H9 (cell line): ENCODE measurements around the gene ATRN. TPM values are rescaled to one million over a fixed set of nuclear protein-coding genes. Genes with fewer than 3 reads are reported as not detected.

ENCODE experiments used
- DNase-seq: peaks from one replicate; pipeline ENCODE4 v3.0.0-alpha.2; 2017
- H2AFZ ChIP-seq: one replicate; pipeline ENCODE4 v1.6.1; 2013; ENCODE audit warnings: mild to moderate bottlenecking, low read length, control low read depth, moderate library complexity
- H2AK5ac ChIP-seq: 2 replicates; pipeline ENCODE4 v1.6.1; 2013; ENCODE audit warnings: low read length, control low read depth, mixed read lengths; ENCODE audit not compliant: insufficient read length
- H2BK120ac ChIP-seq: one replicate; pipeline ENCODE4 v1.6.1; 2013; ENCODE audit warnings: low read depth, mild to moderate bottlenecking, low read length, control low read depth, inconsistent platforms; ENCODE audit not compliant: poor library complexity, severe bottlenecking
- H2BK12ac ChIP-seq: 2 replicates; pipeline ENCODE4 v1.6.1; 2013; ENCODE audit warnings: low read length, control low read depth, mixed read lengths, low read depth; ENCODE audit not compliant: insufficient read length
- H2BK15ac ChIP-seq: 2 replicates; pipeline ENCODE4 v1.6.1; 2013; ENCODE audit warnings: low read depth, low read length, control low read depth
- H2BK20ac ChIP-seq: one replicate; pipeline ENCODE4 v1.6.1; 2013; ENCODE audit warnings: low read depth, mild to moderate bottlenecking, low read length, control low read depth, inconsistent platforms; ENCODE audit not compliant: poor library complexity, severe bottlenecking
- H2BK5ac ChIP-seq: 2 replicates; pipeline ENCODE4 v1.6.1; 2013; ENCODE audit warnings: low read length, control low read depth, mixed read lengths; ENCODE audit not compliant: insufficient read length
- H3K14ac ChIP-seq: 2 replicates; pipeline ENCODE4 v1.6.1; 2013; ENCODE audit warnings: low read length, control low read depth; ENCODE audit not compliant: insufficient read depth
- H3K18ac ChIP-seq: 2 replicates; pipeline ENCODE4 v1.6.1; 2013; ENCODE audit warnings: low read depth, mild to moderate bottlenecking, mixed read lengths, low read length, control low read depth; ENCODE audit not compliant: insufficient read length
- H3K23ac ChIP-seq: 2 replicates; pipeline ENCODE4 v1.6.1; 2013; ENCODE audit warnings: low read length, control low read depth, mixed read lengths, low read depth; ENCODE audit not compliant: insufficient read length
- H3K23me2 ChIP-seq: 2 replicates; pipeline ENCODE4 v1.6.1; 2013; ENCODE audit warnings: low read depth, mild to moderate bottlenecking, mixed read lengths, low read length, control low read depth; ENCODE audit not compliant: insufficient read length, poor library complexity, severe bottlenecking
- H3K27ac ChIP-seq: 2 replicates; pipeline ENCODE4 v1.5.1; 2013; ENCODE audit warnings: low read length, control low read depth, mixed read lengths, low read depth; ENCODE audit not compliant: insufficient read length
- H3K27me3 ChIP-seq: 2 replicates; pipeline ENCODE4 v1.6.1; 2013; ENCODE audit warnings: low read length, control low read depth, inconsistent platforms; ENCODE audit not compliant: insufficient read depth
- H3K4ac ChIP-seq: 2 replicates; pipeline ENCODE4 v1.6.1; 2013; ENCODE audit warnings: low read depth, mild to moderate bottlenecking, control low read depth, inconsistent platforms, low read length, moderate library complexity
- H3K4me1 ChIP-seq: 2 replicates; pipeline ENCODE4 v1.6.1; 2013; ENCODE audit warnings: low read length, control low read depth, inconsistent platforms; ENCODE audit not compliant: insufficient read depth
- H3K4me2 ChIP-seq: 2 replicates; pipeline ENCODE4 v1.6.1; 2013; ENCODE audit warnings: low read length, control low read depth, mixed read lengths; ENCODE audit not compliant: insufficient read length, insufficient read depth
- H3K56ac ChIP-seq: 2 replicates; pipeline ENCODE4 v1.6.1; 2013; ENCODE audit warnings: low read depth, mild to moderate bottlenecking, mixed read lengths, low read length, control low read depth; ENCODE audit not compliant: insufficient read length
- H3K79me1 ChIP-seq: 2 replicates; pipeline ENCODE4 v1.6.1; 2013; ENCODE audit warnings: low read depth, mild to moderate bottlenecking, moderate library complexity, low read length, control low read depth, inconsistent platforms; ENCODE audit not compliant: insufficient read depth, poor library complexity, severe bottlenecking
- H3K79me2 ChIP-seq: 2 replicates; pipeline ENCODE4 v1.6.1; 2013; ENCODE audit warnings: low read length, control low read depth, inconsistent platforms; ENCODE audit not compliant: insufficient read depth
- H3K9ac ChIP-seq: 2 replicates; pipeline ENCODE4 v1.6.1; 2013; ENCODE audit warnings: low read length, control low read depth, mixed read lengths; ENCODE audit not compliant: insufficient read length; ENCODE audit errors: extremely low read depth
- H3K9me3 ChIP-seq: one replicate; pipeline ENCODE4 v1.6.1; 2013; ENCODE audit warnings: low read depth, low read length, inconsistent platforms; ENCODE audit not compliant: control insufficient read depth
- H3T11ph ChIP-seq: one replicate; pipeline ENCODE4 v1.6.1; 2013; ENCODE audit warnings: mild to moderate bottlenecking, low read length, control low read depth, inconsistent platforms
- H4K20me1 ChIP-seq: one replicate; pipeline ENCODE4 v1.6.1; 2013; ENCODE audit not compliant: control insufficient read depth, insufficient read length, insufficient read depth
- H4K5ac ChIP-seq: 2 replicates; pipeline ENCODE4 v1.6.1; 2013; ENCODE audit warnings: low read depth, mild to moderate bottlenecking, mixed read lengths, low read length, control low read depth; ENCODE audit not compliant: insufficient read length
- H4K8ac ChIP-seq: replicated peaks from 2 replicates; pipeline ENCODE4 v1.6.1; 2013; ENCODE audit warnings: low read length, control low read depth, mixed read lengths, low read depth; ENCODE audit not compliant: insufficient read length
- H4K91ac ChIP-seq: 2 replicates; pipeline ENCODE4 v1.6.1; 2013; ENCODE audit warnings: low read depth, mild to moderate bottlenecking, moderate library complexity, mixed read lengths, low read length, control low read depth; ENCODE audit not compliant: insufficient read length
- H3K27ac Mint-ChIP-seq, 3 experiments: 2 replicates in 2 of 3; 3 replicates in 1 of 3; pipeline ENCODE4 v1.8.0; 2020 to 2021; ENCODE audit warnings: mixed read lengths in 3 of 3, mild to moderate bottlenecking in 1 of 3, moderate library complexity in 1 of 3
- H3K27me3 Mint-ChIP-seq: 2 replicates; pipeline ENCODE4 v1.8.0; 2021; ENCODE audit warnings: low read depth, mild to moderate bottlenecking, moderate library complexity, mixed read lengths
- H3K36me3 Mint-ChIP-seq, 3 experiments: 2 replicates in 2 of 3; 3 replicates in 1 of 3; pipeline ENCODE4 v1.8.0; 2020 to 2021; ENCODE audit warnings: low read depth in 3 of 3, mixed read lengths in 3 of 3; ENCODE audit not compliant: insufficient read depth in 1 of 3
- H3K4me1 Mint-ChIP-seq, 2 experiments: 2 replicates each; pipeline ENCODE4 v1.8.0; 2020; ENCODE audit warnings: mixed read lengths in 2 of 2
- H3K4me3 Mint-ChIP-seq, 2 experiments: 2 replicates in 1 of 2; 3 replicates in 1 of 2; pipeline ENCODE4 v1.8.0; 2020 to 2021; ENCODE audit warnings: mild to moderate bottlenecking in 2 of 2, mixed read lengths in 2 of 2, moderate library complexity in 1 of 2
- H3K9me3 Mint-ChIP-seq, 2 experiments: 2 replicates in 1 of 2; 3 replicates in 1 of 2; pipeline ENCODE4 v1.8.0; 2020; ENCODE audit warnings: mild to moderate bottlenecking in 2 of 2, mixed read lengths in 2 of 2, moderate library complexity in 1 of 2
- WGBS: extraction: QIAGEN DNeasy Blood & Tissue Kit; methylation state at CpG from one replicate; pipeline ENCODE4 v1.1.7; 2013; ENCODE audit warnings: missing lambda C conversion rate, low lambda C conversion rate, mixed read lengths; ENCODE audit not compliant: insufficient read length; ENCODE audit errors: extremely low coverage; 5-methylcytosine and 5-hydroxymethylcytosine counted together
- total RNA-seq: library from RNA; stranded (reverse); gene quantifications from 2 replicates; pipeline ENCODE4 v1.2.1, GENCODE V29; 2021
- TF ChIP-seq, protein P1 (sequence below): fragments of 200-600 bp; sonication (generic); conservative IDR thresholded peaks from 3 replicates; pipeline ENCODE4 v1.8.0; 2021; ENCODE audit warnings: antibody characterized with exemption, mild to moderate bottlenecking

Gene ATRN
- total RNA-seq, 1 experiment from 2014 or later = 23.1 TPM

- Histone ChIP-seq H2BK5ac (no peak overlapping the region), H3K79me2 (no peaks in the 10 kb centered on the region), H3K23me2 (no peaks in the 10 kb centered on the region), H2AFZ (no peak overlapping the region), H3K27me3 (no peaks in the 10 kb centered on the region), H2BK20ac (no peak overlapping the region), H3K56ac (no peak overlapping the region), H3K23ac (no peak overlapping the region), H3K27ac (no peak overlapping the region), H4K20me1 (no peaks in the 10 kb centered on the region), H4K8ac (no peak overlapping the region), H3K9me3 (no peaks in the 10 kb centered on the region), H3K18ac (no peak overlapping the region), H3K4me2 (no peak overlapping the region), H2BK15ac (no peak overlapping the region), H3K4ac (no peak overlapping the region), H3K4me1 (no peaks in the 10 kb centered on the region), H2BK120ac (no peak overlapping the region), H3K79me1 (no peaks in the 10 kb centered on the region), H3K14ac (no peak overlapping the region; the same call in 1 of the 2 replicates), H4K91ac (no peak overlapping the region), H3K9ac (no peak overlapping the region), H2BK12ac (no peak overlapping the region), H2AK5ac (no peak overlapping the region), H3T11ph (no peak overlapping the region), H4K5ac (no peak overlapping the region)
- H3K27me3 Mint-ChIP-seq = no peaks in the 10 kb centered on the region
- no peak overlapping the region for H3K4me3 Mint-ChIP-seq
- H3K27ac Mint-ChIP-seq = no peak overlapping the region
- no peaks in the 10 kb centered on the region for H3K9me3 Mint-ChIP-seq
- DNase-seq = no peak
- peaks cover 0 to 2% (median 0%) of the 10 kb centered on the region in 3 experiments; a peak in 1 of 7 replicates for H3K36me3 Mint-ChIP-seq
- TF ChIP-seq, protein P1, sequence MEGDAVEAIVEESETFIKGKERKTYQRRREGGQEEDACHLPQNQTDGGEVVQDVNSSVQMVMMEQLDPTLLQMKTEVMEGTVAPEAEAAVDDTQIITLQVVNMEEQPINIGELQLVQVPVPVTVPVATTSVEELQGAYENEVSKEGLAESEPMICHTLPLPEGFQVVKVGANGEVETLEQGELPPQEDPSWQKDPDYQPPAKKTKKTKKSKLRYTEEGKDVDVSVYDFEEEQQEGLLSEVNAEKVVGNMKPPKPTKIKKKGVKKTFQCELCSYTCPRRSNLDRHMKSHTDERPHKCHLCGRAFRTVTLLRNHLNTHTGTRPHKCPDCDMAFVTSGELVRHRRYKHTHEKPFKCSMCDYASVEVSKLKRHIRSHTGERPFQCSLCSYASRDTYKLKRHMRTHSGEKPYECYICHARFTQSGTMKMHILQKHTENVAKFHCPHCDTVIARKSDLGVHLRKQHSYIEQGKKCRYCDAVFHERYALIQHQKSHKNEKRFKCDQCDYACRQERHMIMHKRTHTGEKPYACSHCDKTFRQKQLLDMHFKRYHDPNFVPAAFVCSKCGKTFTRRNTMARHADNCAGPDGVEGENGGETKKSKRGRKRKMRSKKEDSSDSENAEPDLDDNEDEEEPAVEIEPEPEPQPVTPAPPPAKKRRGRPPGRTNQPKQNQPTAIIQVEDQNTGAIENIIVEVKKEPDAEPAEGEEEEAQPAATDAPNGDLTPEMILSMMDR = no peak
- H3K4me1 Mint-ChIP-seq = no peaks in the 10 kb centered on the region
- no CpG with 5 or more reads among the region's 3 CpGs for WGBS
These were observed 82.8 kb downstream of the ATRN start for GRCh38 chr20:3553663-3554062.
